ENCODE data around the gene CACNA1S.
A peak's percentile ranks its signal among the peaks of the same experiment; 100 is the strongest.

CACNA1S gene

DNA sequence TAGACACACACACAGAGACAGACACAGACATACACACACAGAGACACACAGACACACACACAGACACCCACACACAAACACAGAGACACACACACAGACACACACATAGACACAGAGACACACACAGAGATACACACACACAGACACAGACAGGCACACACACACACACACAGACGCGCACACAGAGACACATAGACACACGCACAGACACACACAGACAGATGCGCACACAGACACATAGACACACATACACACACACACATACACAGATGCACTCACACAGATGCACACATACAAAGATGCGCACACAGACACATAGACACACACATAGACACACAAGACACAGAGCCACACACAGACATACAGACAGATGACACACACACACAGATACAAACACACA lies 104.7 kb downstream of the CACNA1S start:
- DNase-seq, result no peak

DNA sequence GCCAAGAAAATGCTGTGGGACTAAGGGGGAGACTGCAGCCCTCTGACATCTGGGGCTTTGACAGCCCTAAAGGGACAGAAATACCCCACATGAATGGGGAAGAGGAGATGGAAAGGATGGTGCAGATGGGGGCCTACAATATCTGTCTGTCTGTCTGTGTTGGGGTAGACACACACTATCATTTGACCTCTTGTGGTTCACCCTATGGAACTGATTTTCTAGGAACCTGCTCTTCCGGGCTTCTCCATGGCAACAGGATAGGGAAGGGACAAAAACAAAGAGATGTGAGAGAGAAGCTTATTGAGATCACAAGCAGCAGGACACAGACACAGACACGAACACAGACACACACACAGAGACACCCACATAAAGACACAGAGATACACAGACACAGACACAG lies 105.8 kb downstream of the CACNA1S start:
- DNase-seq, result no peak

DNA sequence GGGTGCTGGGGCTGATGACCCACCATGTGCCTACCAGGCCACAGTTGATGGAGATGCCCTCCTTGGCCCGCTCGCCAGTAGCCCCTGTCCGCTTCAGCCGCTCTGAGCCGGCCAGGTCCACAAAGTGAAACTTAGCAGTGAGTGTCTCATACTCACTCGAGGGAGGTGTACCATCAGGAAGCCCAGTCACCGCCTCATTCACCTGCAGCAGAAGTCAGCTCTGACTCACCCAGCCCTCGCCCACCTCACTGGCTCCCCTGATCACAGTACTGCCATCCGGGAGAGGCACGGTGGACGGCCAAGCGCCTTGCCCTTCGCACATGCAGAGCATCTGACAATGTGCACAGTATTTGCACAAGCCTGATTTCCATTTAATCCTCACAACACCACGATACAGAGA lies 107.5 kb downstream of the CACNA1S start:
- no peak for DNase-seq

DNA sequence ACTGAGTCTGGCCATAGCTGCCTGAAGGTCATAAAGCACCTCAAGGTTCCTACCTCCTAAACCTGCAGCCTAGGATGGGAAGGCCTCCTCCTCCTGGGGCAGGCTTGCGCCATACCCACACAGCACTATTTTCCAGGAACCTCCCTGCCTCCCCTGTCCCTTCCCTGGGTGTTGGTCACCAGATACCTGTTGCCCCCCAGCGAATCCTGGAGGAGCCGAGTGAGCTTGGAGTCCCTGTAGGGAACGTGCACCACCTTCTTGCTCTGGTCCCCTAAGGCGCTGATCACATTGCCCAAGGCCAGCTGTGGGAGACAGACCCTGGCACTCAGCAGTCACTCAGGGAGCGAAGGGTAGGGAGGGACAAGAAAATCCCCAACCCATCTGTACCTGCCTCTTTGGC lies 108.1 kb downstream of the CACNA1S start:
- no peak for DNase-seq

DNA sequence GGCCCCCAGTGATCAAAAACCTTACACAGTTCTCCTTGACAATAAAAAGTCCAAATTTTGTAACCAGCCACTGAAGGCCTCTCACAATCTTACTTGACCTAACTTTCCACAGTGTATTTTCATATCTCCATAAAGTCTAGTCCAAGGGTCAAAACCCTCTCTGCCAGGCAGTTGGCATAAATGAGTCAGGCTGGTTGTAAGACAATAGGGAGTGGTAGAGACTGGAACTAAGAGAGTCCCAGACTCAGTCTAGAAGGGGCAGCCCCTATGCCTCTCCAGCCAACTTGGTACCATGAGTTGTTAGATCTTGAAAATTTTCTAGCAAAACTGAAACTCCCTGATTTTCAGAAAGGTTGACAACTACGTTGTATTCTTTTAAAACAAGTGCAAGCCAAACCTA lies 109.7 kb downstream of the CACNA1S start:
- no peak for DNase-seq

DNA sequence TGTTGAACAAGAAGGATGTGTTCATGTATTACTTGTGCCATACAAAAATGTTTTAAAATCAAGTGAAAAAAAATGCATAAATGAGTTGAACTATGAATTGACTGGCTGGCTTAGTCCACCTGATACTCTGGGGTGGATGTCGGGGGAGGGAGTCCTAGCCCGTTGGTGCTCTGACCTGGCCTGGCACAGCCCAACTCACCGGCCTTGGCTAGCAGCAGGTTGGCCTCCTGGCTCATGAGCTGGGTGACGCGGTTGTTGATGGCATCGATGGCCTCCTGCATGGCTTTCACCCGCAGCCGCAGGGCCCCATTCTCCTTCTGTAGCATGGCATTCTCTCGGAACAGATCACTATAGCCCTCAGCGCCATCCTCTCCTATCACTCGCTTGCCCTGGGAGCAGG lies 110.3 kb downstream of the CACNA1S start:
- DNase-seq, result no peak

DNA sequence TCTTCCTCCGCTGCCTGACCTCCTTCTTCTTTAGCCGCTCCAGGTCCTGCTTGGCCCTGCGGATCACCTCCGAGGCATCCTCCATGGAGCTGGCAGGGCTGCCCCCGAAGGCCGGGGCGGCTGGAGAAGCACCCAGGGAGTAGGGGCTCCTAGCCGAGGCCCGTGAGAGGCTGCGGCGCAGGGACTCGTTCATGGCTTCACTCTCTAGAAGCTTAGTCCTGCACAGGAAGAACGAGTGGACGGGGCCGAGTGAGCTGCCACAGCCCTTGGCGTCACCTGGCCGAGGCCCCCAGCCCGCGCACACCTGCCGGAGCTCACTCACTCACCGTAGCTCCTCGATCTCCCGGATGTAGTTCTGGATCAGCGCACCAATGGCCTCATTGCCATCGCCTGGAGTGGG lies 111.8 kb downstream of the CACNA1S start:
- no peak for DNase-seq

DNA sequence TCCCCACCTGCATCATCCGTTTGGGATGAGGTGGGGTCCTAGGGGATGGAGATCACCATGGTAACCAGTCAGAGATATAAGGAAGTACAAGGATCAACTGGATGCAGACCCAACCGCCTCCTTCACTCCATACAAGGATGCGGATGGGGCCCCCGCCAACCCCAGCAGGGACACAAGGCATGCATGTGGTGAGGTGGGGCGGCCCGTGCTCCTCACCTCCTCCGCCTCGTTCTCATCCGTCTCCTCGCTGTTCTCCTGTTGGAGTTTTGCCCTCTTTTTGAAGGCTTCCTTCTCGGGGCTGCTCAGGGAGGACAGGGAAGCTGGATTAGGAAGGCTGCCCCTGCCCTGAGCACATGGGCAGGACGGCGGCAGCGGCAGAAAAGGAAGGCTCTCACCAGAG lies 112.6 kb downstream of the CACNA1S start:
- no peak for DNase-seq

DNA sequence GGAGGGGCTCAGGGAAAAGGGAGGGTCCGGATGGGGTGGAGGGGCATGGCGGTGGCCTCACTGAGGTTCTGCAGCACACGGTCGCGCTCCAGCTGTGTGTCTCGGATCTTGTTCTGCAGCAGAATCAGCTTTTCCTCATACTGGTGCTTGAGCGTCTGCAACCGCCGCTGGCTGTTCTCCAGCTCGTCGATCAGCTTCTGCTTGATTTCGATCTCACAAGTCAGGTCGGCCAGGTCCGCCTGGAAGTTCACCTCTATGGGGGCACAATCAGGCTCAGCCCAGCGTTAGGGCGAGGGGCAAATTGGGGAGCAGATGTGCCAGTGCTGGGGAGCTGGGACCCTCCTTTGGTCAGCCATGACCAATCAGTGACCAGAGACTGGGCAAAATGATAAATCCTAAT lies 113.9 kb downstream of the CACNA1S start:
- DNase-seq, result no peak

DNA sequence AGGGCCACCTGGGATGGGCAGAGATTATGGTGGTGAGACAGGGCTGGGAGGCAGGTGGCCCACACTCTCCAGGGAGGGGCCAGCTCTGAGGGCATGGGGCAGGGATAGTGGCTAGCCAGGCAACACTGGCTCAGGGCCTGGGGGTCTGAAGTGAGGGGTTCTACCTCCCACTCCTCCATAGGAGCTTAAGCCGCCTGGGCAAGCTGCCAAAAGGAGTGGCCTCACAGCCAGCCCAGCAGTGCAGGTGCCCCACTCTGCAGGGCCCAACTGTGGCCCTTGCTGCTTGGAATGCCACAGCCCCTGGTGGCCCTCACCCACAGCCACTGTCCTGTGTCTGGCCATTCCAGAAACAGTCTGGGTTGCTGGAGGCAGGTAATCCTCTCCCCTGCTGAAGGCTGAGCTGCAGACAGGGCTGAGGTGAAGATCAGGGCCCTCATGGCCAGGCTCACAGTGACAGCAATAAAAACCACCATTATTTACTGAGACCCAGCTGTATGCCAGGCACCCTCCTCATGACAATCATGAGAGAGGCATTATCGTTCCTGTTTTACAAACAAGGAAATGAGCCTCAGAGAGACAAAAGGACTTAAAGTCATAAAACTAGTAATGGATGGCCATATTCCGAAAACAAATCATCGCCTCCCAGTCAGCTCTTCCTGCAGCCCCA lies 119.7 kb downstream of the CACNA1S start:
- DNase-seq, result peak; percentile 77

DNA sequence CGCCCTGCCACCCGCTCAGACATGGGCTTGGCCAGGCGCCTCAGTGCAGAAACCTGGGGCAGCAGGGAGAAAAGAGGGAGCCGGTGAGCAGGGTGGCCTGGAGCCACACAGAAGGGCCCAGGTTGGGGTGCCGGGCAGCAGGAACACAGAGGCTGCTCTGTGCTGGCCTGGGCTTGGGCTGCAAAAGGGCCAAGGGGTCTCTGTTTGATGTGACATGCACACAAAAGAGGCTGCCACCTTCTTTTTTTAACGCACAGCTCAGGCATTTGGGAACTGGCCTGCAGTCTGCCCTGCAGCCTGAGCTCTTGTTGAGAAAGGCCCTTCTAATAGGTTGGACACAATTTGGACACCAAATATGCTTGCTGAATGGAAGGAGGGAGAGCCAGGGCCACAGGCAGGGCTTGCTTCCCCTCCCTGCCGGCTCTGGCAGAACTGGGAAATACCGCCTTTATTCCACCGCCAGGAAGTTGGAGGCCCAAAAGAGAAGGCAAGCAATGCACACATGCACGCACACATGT lies 121.1 kb downstream of the CACNA1S start:
- no peak for DNase-seq

DNA sequence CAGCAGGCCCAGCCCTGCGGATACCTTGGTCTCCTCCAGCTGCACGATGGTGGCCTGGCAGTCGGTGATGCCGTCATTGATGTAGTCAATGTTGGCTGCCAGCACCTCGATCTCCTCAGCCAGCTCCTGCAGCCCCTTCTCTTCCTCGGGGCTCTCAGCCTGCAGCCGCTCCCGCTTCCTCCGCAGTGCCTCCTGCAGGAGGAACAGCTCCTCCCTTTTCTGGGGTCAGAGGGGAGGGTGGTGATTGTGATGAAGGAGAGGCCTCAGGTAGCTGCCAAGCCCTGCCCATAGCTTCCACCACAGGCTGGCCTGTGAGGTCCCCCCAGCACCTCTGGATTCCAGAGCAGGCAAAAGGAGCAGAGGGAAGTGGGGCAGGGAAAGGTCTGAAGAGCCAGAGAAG lies 122.1 kb downstream of the CACNA1S start:
- DNase-seq, result no peak
